Measurements from ENCODE around the gene NFKBIZ.

DNA sequence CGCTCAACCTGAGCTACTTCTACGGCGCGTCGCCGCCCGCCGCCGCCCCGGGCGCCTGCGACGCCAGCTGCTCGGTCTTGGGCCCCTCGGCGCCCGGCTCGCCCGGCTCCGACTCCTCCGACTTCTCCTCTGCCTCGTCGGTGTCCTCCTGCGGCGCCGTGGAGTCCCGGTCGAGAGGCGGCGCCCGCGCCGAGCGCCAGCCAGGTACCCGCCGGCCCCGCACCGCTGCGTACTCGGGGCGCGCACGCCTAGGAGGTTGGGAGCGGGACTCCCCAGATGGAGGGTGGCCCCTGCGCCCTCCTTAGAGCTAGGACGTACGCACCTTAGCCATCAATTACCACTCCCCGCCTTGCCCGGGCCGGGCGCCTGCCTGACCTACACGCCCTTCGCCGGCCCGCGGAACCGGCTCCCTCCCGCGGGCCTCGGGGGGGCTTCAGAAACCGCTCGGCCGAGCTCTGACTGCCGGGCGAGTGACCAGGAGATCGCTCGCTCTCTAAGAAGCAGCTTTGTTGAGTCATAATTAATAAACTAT is 466 bp downstream of the NFKBIZ start:
- TF ChIP-seq CTCF (IDR thresholded peaks at IDR 0.05; ENCODE audit: low read depth, low read length) = peak; percentile 33; the same call in 1 of the 2 replicates
- no peak for TF ChIP-seq EZH2phosphoT487 (IDR thresholded peaks at IDR 0.05; ENCODE audit: low read depth)
